Gastrocnemius medialis (tissue), 4 donors: ENCODE results near the gene DPM2. TPM values are rescaled to one million over a fixed set of nuclear protein-coding genes. Genes with fewer than 3 reads are reported as not detected.

Experiments used
- ATAC-seq, 2 donors: fragments of 150-250 bp; one replicate each; pipeline ENCODE4 v1.9.1; 2016
- DNase-seq, 2 donors: peaks; one replicate each; pipeline ENCODE4 v3.0.0-alpha.2; 2019
- H3K27ac ChIP-seq, 4 donors: fragments of 200-600 bp; sonication (generic); 1 replicate in 1 of 4; 2 replicates in 3 of 4; pipeline ENCODE4 v1.5.1; 2016 to 2018; ENCODE audit warnings: mild to moderate bottlenecking in 2 of 4, moderate library complexity in 1 of 4
- H3K27me3 ChIP-seq, 3 donors: fragments of 200-600 bp; sonication (generic) in 2 of 3; 1 replicate in 1 of 3; 2 replicates in 2 of 3; pipeline versions ENCODE4 v1.5.1 to v1.6.0; 2016 to 2019; ENCODE audit warnings: mild to moderate bottlenecking in 1 of 3, moderate library complexity in 1 of 3
- H3K36me3 ChIP-seq, 2 donors: fragments of 200-600 bp; sonication (generic) in 1 of 2; one replicate each; pipeline ENCODE4 v1.5.1; 2017 to 2018
- H3K4me1 ChIP-seq, 2 donors: fragments of 200-600 bp; sonication (generic) in 1 of 2; one replicate each; pipeline ENCODE4 v1.5.1; 2016 to 2017; ENCODE audit warnings: mild to moderate bottlenecking in 2 of 2
- H3K4me3 ChIP-seq, 4 donors: fragments of 200-600 bp; sonication (generic) in 3 of 4; 1 replicate in 1 of 4; 2 replicates in 3 of 4; pipeline ENCODE4 v1.5.1; 2016 to 2019; ENCODE audit warnings: mild to moderate bottlenecking in 2 of 4
- H3K9me3 ChIP-seq, 3 donors: fragments of 200-600 bp; sonication (generic) in 2 of 3; 1 replicate in 1 of 3; 2 replicates in 2 of 3; pipeline ENCODE4 v1.5.1; 2016 to 2019
- CTCF ChIP-seq, 5 experiments: fragments of 450-650 bp in 3 of 5; fragments of 200-600 bp in 2 of 5; sonication (generic) in 2 of 5; IDR thresholded peaks in 4 of 5; conservative IDR thresholded peaks in 1 of 5; 1 replicate in 4 of 5; 2 replicates in 1 of 5; pipeline ENCODE4 v1.5.1; 2016 to 2019; ENCODE audit warnings: antibody characterized with exemption in 5 of 5, mild to moderate bottlenecking in 3 of 5, moderate library complexity in 3 of 5
- POLR2A ChIP-seq, 2 donors: fragments of 450-650 bp; IDR thresholded peaks; one replicate each; pipeline ENCODE4 v1.6.1; 2017; ENCODE audit warnings: antibody characterized with exemption in 2 of 2, mild to moderate bottlenecking in 2 of 2, moderate library complexity in 2 of 2
- in situ Hi-C, 4 donors: fragments of 200-750 bp; cut with MboI; loops; one replicate each; pipeline versions ENCODE4 v1.15.0 to v1.8.0; 2017; ENCODE audit warnings: low sequenced_read_pairs in 4 of 4
- intact Hi-C: fragments of 100-400 bp; cut with DNase I; formaldehyde crosslinking; loops from one replicate; pipeline ENCODE4 v1.15.1; 2023; ENCODE audit warnings: low total_unique reads
- total RNA-seq, 4 donors: library from RNA; depleted of rRNA; stranded (reverse); fragments of >200 nt; gene quantifications; one replicate each; pipeline versions ENCODE4 v1.1.0 to v1.2.3, GENCODE V29; 2016

The DPM2 gene
- total RNA-seq, 4 donors from 2014 or later = 4.7 to 10.4 (median 5.9) TPM

GRCh38 chr9:127923046-127923445 lies 14.6 kb downstream of the DPM2 start:
- no peak for TF ChIP-seq POLR2A (IDR thresholded peaks at IDR 0.05)
- TF ChIP-seq CTCF (IDR thresholded peaks at IDR 0.05 in 4 of 5, conservative IDR thresholded peaks at IDR 0.05 in 1 of 5) = no peak
- Histone ChIP-seq H3K27me3 (peaks cover 19 to 21% (median 21%) of the 10 kb centered on the region in 3 donors), H3K4me1 (peaks cover 9 to 17% of the 10 kb centered on the region in 2 donors), H3K9me3 (no peaks in the 10 kb centered on the region), H3K27ac (no peak overlapping the region), H3K4me3 (no peak overlapping the region), H3K36me3 (no peaks in the 10 kb centered on the region)
- intact Hi-C loops (loop anchor here (10.0 kb wide), 1 partner anchor 418 kb away; no protein-coding TSS in a partner anchor), in situ Hi-C loops (loop anchor here (5.0 to 25.0 kb wide), 4 partner anchors 188 to 686 kb away; partner anchors contain the start of gene TOR2A (in 1 of the 4))
- DNase-seq (no peak), ATAC-seq (no peak)

DNA sequence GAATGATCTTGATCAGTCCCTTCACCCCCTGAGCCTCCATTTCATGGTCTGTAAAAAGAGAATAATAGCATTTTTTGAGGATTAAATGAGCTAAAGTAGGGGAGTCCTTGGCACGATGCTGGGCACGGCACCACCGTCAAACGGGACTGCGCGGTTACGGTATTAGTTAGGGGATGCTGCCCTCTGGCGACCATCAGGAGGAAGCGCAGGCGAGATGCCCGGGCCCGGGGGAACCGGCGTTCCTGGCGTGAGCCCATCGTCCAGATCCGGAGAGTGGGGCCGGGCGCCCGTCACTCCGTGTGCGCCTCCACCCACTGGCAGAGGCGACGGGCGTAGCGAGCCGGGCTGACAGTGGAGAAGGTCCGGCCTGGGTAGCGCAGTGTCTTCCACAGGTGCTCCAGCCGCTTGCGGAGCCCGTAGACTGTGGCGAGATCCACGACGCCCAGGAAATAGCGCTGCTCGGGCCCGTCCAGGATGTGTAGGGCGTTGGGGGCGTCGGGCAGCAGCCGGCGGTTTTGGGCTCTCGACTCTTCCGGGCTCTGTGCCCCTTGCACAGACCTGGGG lies 16.0 kb downstream of the DPM2 start:
- H3K4me3 ChIP-seq = peak overlapping the region; percentile 29 to 55 (median 40)
- peak; percentile 21 to 28 for ATAC-seq
- intact Hi-C loops = loop anchor here (1.0 to 10.0 kb wide), 3 partner anchors 186 to 417 kb away; partner anchors contain the start of gene TOR2A

DNA sequence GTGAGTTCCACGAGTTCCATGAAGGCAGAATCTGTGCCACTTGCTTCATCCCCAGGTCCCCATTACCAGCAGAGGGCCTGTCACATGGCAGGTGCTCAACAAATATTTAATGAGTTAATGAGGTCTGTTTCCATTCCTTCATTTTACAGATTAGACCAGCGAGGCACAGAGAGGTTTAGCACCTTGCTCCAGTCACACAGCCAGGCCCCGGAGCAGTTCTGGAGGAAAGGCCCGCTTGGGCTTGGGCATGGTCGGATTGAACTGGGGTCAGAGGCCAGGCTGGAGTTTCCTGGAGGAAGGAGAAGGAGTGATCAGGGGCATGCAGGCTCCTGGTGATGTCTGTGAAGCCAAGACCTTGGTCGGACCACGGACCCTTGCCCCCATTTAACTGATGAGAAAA lies 16.9 kb downstream of the DPM2 start:
- H3K27me3 ChIP-seq = peaks cover 0 to 9% (median 0%) of the 10 kb centered on the region in 3 donors
- no peaks in the 10 kb centered on the region for H3K9me3 ChIP-seq
- in situ Hi-C loops = loop anchor here (5.0 to 25.0 kb wide), 4 partner anchors 186 to 683 kb away; partner anchors contain the start of gene TOR2A (in 1 of the 4)
- intact Hi-C loops = loop anchor here (1.0 to 10.0 kb wide), 3 partner anchors 185 to 416 kb away; partner anchors contain the start of gene TOR2A
- peaks cover 18 to 24% of the 10 kb centered on the region in 2 donors for H3K4me1 ChIP-seq
- H3K36me3 ChIP-seq = no peaks in the 10 kb centered on the region
- no peak overlapping the region for H3K27ac ChIP-seq
- DNase-seq (no peak), ATAC-seq (no peak)
- H3K4me3 ChIP-seq = no peak overlapping the region
- no peak for TF ChIP-seq CTCF (IDR thresholded peaks at IDR 0.05 in 4 of 5, conservative IDR thresholded peaks at IDR 0.05 in 1 of 5)
- no peak for TF ChIP-seq POLR2A (IDR thresholded peaks at IDR 0.05)

More for the DNA sequence above, 16.0 kb downstream of the DPM2 start:
- TF ChIP-seq POLR2A (IDR thresholded peaks at IDR 0.05) (no peak), CTCF (IDR thresholded peaks at IDR 0.05 in 4 of 5, conservative IDR thresholded peaks at IDR 0.05 in 1 of 5) (peak; percentile 95 to 98 (median 97))
- Histone ChIP-seq H3K27me3 (peaks cover 5 to 13% (median 7%) of the 10 kb centered on the region in 3 donors), H3K4me1 (peaks cover 10 to 18% of the 10 kb centered on the region in 2 donors), H3K9me3 (no peaks in the 10 kb centered on the region), H3K27ac (no peak overlapping the region), H3K36me3 (no peaks in the 10 kb centered on the region)
- DNase-seq = peak in 1 of 2 donors; percentile 67
- in situ Hi-C loops = loop anchor here (5.0 to 25.0 kb wide), 4 partner anchors 187 to 684 kb away; partner anchors contain the start of gene TOR2A (in 1 of the 4)

- in situ Hi-C loops = loop anchor here in 1 of 4 donors (25.0 kb wide), 1 partner anchor 682 kb away; no protein-coding TSS in a partner anchor
- DNase-seq = peak; percentile 69 to 90
- Histone ChIP-seq H3K27me3 (no peaks in the 10 kb centered on the region), H3K36me3 (no peaks in the 10 kb centered on the region), H3K9me3 (no peaks in the 10 kb centered on the region), H3K4me1 (peaks cover 28 to 29% of the 10 kb centered on the region in 2 donors), H3K4me3 (no peak overlapping the region), H3K27ac (peak overlapping the region; percentile 12 to 82 (median 46))
- TF ChIP-seq CTCF (IDR thresholded peaks at IDR 0.05 in 4 of 5, conservative IDR thresholded peaks at IDR 0.05 in 1 of 5) (no peak), POLR2A (IDR thresholded peaks at IDR 0.05) (no peak)
- intact Hi-C loops = loop anchor here (1.0 to 10.0 kb wide), 3 partner anchors 132 to 695 kb away; partner anchors contain the start of gene CDK9
- ATAC-seq = peak; percentile 46 to 56
These were observed 18.3 kb downstream of the DPM2 start for GRCh38 chr9:127919253-127919815.
